ENCODE results near the gene ZG16B. TPM values are rescaled to one million over a fixed set of nuclear protein-coding genes. Genes with fewer than 3 reads are reported as not detected.
A peak's percentile ranks its signal among the peaks of the same experiment; 100 is the strongest.

ZG16B gene
- total and polyA plus RNA-seq, 12 donors: 0.35 to 119 (median 0.81) TPM; not detected in 3

DNA sequence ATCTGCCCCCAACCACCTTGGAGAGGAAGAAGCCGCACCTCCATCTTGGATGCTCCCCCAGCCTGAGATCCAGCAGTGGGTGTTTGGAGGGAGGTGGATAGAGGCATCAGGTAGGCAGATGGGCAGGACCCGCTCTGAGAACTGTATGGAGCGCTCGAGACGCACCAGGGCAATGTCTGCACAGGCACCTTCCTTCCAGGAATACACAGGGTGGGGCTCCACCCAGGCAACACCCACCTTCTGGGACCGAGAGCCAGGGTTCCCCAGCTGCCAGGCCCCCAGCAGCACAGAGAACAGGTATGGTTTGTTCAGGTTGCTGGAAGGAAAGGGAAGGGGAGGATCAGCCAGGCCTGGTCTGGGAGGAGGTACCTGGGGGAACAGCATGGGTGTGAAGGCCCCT is 25.4 kb downstream of the ZG16B start:
- Histone ChIP-seq H3K4me3 (no peak overlapping the region), H3K9me3 (replicated peaks in 1 of 3) (no peaks in the 10 kb centered on the region), H3K36me3 (replicated peaks in 1 of 2) (no peaks in the 10 kb centered on the region), H3K27ac (no peak overlapping the region), H3K27me3 (peaks cover 21% of the 10 kb centered on the region), H3K4me1 (replicated peaks in 1 of 2) (no peaks in the 10 kb centered on the region)
- DNase-seq: peak in 1 of 7 donors; percentile 6
- TF ChIP-seq POLR2A (IDR thresholded peaks at IDR 0.05): no peak
- intact Hi-C loops (cut with DNase I): no loop called here
- WGBS, 4 donors: 74 to 83% (median 77%) methylated on average over 6 of the region's 6 CpGs; no CpG with 5 or more reads in 1 of the 4 donors

DNA sequence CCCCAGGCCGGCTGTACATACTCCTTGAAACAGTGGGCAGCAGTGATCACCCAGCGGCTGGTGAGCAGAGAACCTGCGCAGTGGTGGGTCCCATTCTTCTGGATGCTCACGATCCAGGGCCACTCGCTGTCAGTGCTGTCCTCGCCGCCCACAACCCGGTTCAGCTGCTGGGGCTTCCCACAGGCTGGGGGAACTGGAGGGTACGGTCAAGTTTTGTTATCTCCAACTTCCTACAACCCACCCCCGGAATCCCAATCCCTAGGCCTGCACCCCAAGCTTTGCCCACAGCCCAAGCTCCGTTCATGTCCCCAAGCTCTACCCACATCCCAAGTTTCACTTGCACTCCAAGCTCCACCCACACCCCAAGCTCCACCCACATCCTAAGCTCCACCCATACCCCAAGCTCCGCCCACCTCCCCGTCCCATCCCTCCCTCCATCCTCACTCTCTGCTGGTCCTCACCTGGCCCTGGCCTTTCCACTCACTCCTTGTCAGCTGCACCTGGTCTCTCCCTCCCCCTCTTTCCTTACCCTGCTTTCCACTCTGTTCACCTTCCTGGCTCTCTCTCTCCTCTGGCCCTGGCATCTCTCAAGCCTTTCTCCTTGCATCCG is 26.1 kb downstream of the ZG16B start:
- no peak overlapping the region for H3K27ac ChIP-seq
- no peaks in the 10 kb centered on the region for H3K4me1 ChIP-seq (replicated peaks in 1 of 2)
- H3K9me3 ChIP-seq (replicated peaks in 1 of 3): no peaks in the 10 kb centered on the region
- intact Hi-C loops (cut with DNase I): no loop called here
- no peak overlapping the region for H3K4me3 ChIP-seq
- DNase-seq: peak in 1 of 7 donors; percentile 9
- peaks cover 21% of the 10 kb centered on the region for H3K27me3 ChIP-seq
- no peaks in the 10 kb centered on the region for H3K36me3 ChIP-seq (replicated peaks in 1 of 2)
- TF ChIP-seq, protein P1, sequence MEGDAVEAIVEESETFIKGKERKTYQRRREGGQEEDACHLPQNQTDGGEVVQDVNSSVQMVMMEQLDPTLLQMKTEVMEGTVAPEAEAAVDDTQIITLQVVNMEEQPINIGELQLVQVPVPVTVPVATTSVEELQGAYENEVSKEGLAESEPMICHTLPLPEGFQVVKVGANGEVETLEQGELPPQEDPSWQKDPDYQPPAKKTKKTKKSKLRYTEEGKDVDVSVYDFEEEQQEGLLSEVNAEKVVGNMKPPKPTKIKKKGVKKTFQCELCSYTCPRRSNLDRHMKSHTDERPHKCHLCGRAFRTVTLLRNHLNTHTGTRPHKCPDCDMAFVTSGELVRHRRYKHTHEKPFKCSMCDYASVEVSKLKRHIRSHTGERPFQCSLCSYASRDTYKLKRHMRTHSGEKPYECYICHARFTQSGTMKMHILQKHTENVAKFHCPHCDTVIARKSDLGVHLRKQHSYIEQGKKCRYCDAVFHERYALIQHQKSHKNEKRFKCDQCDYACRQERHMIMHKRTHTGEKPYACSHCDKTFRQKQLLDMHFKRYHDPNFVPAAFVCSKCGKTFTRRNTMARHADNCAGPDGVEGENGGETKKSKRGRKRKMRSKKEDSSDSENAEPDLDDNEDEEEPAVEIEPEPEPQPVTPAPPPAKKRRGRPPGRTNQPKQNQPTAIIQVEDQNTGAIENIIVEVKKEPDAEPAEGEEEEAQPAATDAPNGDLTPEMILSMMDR (IDR thresholded peaks at IDR 0.05): no peak
- no peak for TF ChIP-seq POLR2A (IDR thresholded peaks at IDR 0.05)
- WGBS, 4 donors: 88 to 90% (median 89%) methylated on average over 12 to 14 of the region's 14 CpGs

DNA sequence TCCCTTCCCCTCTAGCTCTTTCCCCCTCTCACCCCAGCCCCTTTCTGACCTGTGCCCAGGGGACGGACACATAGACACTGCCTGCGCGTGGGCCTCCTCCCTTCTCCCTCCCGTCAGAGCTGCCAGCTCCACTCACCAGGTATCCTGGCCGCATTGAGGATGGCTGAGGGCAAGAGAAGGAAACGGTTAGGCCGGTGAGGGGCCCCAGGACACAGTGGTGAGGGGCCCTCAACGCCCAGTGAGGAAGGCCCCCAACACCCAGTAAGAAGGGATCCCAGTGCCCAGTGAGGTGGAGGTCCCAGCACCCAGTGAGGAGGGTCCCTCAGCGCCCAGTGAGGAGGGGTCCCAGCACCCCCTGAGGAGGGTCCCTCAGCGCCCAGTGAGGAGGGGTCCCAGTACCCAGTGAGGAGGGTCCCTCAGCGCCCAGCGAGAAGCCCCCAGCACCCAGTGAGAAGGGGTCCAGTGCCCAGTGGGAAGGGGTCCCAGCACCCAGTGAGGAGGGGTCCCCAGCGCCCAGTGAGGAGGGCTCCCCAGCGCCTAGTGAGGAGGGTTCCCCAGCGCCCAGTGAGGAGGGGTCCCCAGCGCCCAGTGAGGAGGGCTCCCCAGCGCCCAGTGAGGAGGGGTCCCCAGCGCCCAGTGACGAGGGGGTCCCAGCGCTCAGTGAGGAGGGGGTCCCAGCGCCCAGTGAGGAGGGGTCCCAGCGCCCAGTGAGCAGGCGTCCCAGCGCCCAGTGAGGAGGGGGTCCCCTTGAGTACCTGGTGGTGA is 26.8 kb downstream of the ZG16B start:
- DNase-seq: no peak
- no peak for TF ChIP-seq POLR2A (IDR thresholded peaks at IDR 0.05)
- TF ChIP-seq, protein P1 (IDR thresholded peaks at IDR 0.05): no peak
- 78 to 93% (median 82%) methylated on average over 11 to 24 of the region's 24 CpGs for WGBS, 4 donors
- no peaks in the 10 kb centered on the region for H3K4me1 ChIP-seq (replicated peaks in 1 of 2)
- no peak overlapping the region for H3K4me3 ChIP-seq
- H3K27ac ChIP-seq: no peak overlapping the region
- intact Hi-C loops (cut with DNase I): no loop called here
- H3K36me3 ChIP-seq (replicated peaks in 1 of 2): no peaks in the 10 kb centered on the region
- H3K27me3 ChIP-seq: peaks cover 21% of the 10 kb centered on the region
- no peaks in the 10 kb centered on the region for H3K9me3 ChIP-seq (replicated peaks in 1 of 3)

DNA sequence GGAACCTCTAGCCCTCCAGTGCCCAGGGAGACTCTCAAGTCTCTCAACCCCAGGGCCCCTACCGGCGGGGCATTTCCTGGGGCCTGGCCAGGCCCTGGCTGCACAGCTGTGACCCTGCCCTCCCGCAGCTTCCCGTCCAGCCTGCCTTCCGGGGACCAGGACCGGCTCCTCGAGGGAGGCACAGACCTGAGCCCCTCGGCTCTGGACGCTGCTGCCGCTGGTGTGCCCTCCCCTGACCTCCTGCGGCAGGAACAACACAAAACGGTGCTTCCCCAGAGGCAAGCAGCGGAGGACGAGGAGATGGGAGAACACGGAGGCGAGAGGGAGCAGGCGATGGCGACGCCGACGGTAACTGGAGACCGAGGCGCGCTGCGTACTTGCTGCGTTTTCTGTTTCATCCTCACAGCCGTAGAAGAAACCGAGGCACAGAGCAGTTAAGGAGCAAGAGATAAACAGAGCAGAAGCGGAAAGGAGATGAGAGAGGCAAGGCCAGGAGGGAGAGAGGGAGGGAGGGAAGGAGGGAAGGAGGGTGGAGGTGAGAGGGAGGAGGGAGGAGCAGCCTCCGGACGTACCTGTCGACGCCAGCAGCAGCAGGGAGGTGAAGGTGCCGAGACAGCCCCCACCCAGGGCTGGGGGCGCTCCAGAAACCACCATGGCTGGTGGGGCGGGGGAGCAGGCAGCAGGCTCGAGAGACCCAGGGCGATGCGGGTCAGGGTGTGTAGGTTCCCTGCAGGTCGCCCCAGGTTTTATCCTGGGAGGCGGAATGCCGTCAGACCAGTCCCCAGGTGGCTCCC is 27.5 kb downstream of the ZG16B start, which contains the start of gene PRSS22:
Gene PRSS22 (minus strand): TSS at position 720 of the 794 bp plus-strand sequence. CDS start 66 bp downstream, at position 654.
- 8 to 12% (median 10%) methylated on average over 27 to 42 of the region's 42 CpGs for WGBS, 4 donors
- DNase-seq: no peak
- intact Hi-C loops (cut with DNase I): no loop called here

More for the DNA sequence above, 27.5 kb downstream of the ZG16B start, which contains the start of gene PRSS22:
- no peak within 1 kb of the TSS for H3K4me3 ChIP-seq
- TF ChIP-seq, protein P1 (IDR thresholded peaks at IDR 0.05): no peak
- TF ChIP-seq POLR2A (IDR thresholded peaks at IDR 0.05): no peak
- H3K27me3 ChIP-seq: peaks cover 16% of the 10 kb centered on the region
- no peak within 1 kb of the TSS for H3K27ac ChIP-seq
- no peaks in the 10 kb centered on the region for H3K36me3 ChIP-seq (replicated peaks in 1 of 2)
- no peaks in the 10 kb centered on the region for H3K9me3 ChIP-seq (replicated peaks in 1 of 3)
- H3K4me1 ChIP-seq (replicated peaks in 1 of 2): no peaks in the 10 kb centered on the region
